Right cardiac atrium (tissue), 5 donors: Measurements from ENCODE around the gene PPP1R14C. TPM values are rescaled to one million over a fixed set of nuclear protein-coding genes. Genes with fewer than 3 reads are reported as not detected.

ENCODE experiments used
- ATAC-seq, 2 donors: fragments of 200-7000 bp; cut with Tn5 transposase; one replicate each; pipeline versions ENCODE4 v1.8.0 to v1.9.1; 2020; ENCODE audit warnings: moderate library complexity in 2 of 2, mild to moderate bottlenecking in 1 of 2
- DNase-seq, 3 donors: peaks; one replicate each; pipeline ENCODE4 v3.0.0-alpha.2; 2020
- H3K27ac ChIP-seq: one replicate; pipeline ENCODE4 v1.5.1; 2013; ENCODE audit warnings: mild to moderate bottlenecking, low read length, control low read depth, moderate library complexity
- H3K27me3 ChIP-seq: one replicate; pipeline ENCODE4 v1.6.1; 2013; ENCODE audit not compliant: control insufficient read depth, insufficient read depth
- H3K4me1 ChIP-seq: one replicate; pipeline ENCODE4 v1.6.1; 2013; ENCODE audit warnings: low read length; ENCODE audit not compliant: control insufficient read depth, insufficient read depth
- H3K4me3 ChIP-seq: one replicate; pipeline ENCODE4 v1.5.1; 2013; ENCODE audit warnings: low read length, control low read depth
- H3K9me3 ChIP-seq: one replicate; pipeline ENCODE4 v1.6.1; 2013; ENCODE audit warnings: low read length; ENCODE audit not compliant: control insufficient read depth
- WGBS: extraction: QIAGEN DNeasy Blood & Tissue Kit; methylation state at CpG from one replicate; pipeline ENCODE4 v1.1.7; 2013; 5-methylcytosine and 5-hydroxymethylcytosine counted together
- intact Hi-C, 4 donors: fragments of 100-400 bp; cut with DNase I; formaldehyde crosslinking; loops; one replicate each; pipeline versions ENCODE4 v1.11.0 to v1.14.0; 2022 to 2023
- polyA plus RNA-seq: library from polyadenylated mRNA; stranded (reverse); fragments of 200-250 nt; gene quantifications from one replicate; pipeline ENCODE4 v1.2.3, GENCODE V29; 2013
- total RNA-seq, 4 donors: library from RNA; stranded (reverse); fragmentation: NEBNext Ultra II Directional; extraction: Animal tissue kit (Norgen Biotek cat#: 25700); gene quantifications; one replicate each; pipeline ENCODE4 v1.2.1, GENCODE V29; 2021
- donor health status: healthy with polysubstance abuse.
- donor health status: DM: no; HTN: yes; CAD: no.
- donor health status: DM: no; HTN: no; CAD: no.
- donor health status: DM: no; HTN: yes; CAD: no; lungs with severe emphysema.
- donor health status: DM: yes; HTN: yes; CAD: no.

PPP1R14C gene
- total and polyA plus RNA-seq, 5 donors: 90.7 to 170 (median 102) TPM

DNA sequence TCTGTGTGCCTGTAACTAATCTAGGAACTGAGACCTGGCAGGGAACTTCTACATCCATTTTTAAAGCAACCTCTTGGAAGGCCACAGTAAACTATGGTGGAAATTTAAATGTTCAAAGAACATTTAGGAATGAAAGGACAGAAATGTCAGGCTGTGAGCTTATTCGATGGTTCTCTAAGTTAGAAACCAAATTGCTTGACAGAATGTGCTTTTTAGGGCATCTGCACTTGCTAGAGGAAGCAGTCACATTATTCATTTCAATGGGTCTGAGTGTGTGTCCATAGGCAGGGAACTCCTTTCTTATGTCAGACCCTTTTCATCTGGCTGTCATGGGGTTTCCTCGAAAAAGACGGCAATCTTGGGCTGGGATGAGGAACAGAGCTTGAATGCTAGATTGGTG is 84.4 kb downstream of the PPP1R14C start:
- Histone ChIP-seq H3K9me3 (no peaks in the 10 kb centered on the region), H3K27ac (no peak overlapping the region), H3K4me1 (peaks cover 2% of the 10 kb centered on the region), H3K4me3 (no peak overlapping the region), H3K27me3 (no peaks in the 10 kb centered on the region)
- no peak for ATAC-seq
- intact Hi-C loops: no loop called here
- DNase-seq: no peak
- 85% methylated on average over 3 of the region's 3 CpGs for WGBS

DNA sequence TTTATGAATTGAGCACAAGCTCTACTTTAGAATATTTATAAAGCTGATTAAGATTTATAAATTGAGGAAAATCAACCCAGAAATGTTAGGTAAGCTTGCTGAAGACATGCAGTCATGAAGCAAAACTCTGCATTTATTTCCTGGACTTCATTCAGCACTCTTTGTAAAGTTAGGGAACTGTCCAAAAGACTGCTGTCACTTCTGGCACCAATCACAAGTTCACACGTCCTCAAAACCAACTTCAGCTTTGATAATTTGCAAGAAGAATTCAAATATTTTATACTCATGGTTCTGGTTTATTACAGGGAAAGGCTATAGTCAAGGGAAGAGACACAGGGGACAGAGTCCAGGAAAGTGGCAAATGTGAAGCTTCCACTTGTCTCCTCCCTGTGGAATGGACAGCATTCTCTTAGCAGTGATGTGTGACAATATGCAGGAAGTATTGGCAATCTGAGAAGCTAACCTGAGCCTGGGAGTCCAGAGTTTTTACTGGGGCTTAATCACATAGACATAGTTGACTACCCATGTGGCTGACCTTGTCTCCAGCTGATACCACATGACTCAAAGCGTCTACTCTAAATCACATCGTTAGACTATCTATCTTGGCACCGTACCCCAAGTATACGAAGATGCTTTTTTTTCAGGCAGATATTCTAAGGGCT is 85.4 kb downstream of the PPP1R14C start:
- intact Hi-C loops: no loop called here
- no peak for DNase-seq
- Histone ChIP-seq H3K4me1 (peaks cover 2% of the 10 kb centered on the region), H3K27ac (no peak overlapping the region), H3K27me3 (no peaks in the 10 kb centered on the region), H3K9me3 (no peaks in the 10 kb centered on the region), H3K4me3 (no peak overlapping the region)
- ATAC-seq: peak; percentile 44 to 56
- 27% methylated on average over 5 of the region's 5 CpGs for WGBS

DNA sequence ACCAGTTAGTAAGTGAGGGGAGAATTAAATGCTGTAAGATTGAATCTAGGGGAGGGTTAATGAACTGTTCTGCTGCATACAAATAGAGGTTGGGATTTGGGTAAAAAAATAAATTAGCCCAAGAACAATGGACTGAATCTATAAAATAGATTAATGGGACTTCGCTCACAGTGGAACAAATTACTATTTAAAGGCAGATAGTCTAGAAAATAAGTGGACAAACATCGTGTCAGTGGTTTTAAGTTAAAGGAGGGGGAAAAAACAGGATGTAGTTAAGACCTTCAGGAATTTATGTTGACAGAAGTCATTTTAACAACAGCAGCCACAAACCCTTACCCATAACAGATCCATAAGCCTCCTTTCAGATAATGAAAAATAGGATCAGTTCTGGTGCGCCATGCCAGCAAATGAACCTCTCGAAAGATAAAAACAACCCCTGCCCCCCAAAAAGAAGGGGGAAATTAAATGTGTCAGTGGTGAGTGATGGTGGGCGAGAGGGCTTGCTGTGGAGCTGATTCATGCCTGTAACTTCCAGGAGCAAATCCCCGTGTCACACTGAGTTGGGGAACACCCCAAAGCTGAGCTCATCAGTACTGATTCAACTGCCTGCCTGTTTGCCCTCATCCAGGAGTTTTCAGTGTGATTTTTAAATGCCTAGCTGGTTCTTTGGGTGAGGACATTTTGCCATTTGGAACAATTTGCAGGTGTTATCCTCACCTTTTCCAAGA is 86.8 kb downstream of the PPP1R14C start:
- Histone ChIP-seq H3K27ac (no peak overlapping the region), H3K9me3 (no peaks in the 10 kb centered on the region), H3K27me3 (no peaks in the 10 kb centered on the region), H3K4me3 (no peak overlapping the region), H3K4me1 (peaks cover 2% of the 10 kb centered on the region)
- intact Hi-C loops: loop anchor here in 1 of 4 donors (10.0 kb wide), 1 partner anchor 75 kb away; no protein-coding TSS in a partner anchor
- ATAC-seq (no peak), DNase-seq (no peak)
- WGBS: 78% methylated on average over 6 of the region's 6 CpGs

DNA sequence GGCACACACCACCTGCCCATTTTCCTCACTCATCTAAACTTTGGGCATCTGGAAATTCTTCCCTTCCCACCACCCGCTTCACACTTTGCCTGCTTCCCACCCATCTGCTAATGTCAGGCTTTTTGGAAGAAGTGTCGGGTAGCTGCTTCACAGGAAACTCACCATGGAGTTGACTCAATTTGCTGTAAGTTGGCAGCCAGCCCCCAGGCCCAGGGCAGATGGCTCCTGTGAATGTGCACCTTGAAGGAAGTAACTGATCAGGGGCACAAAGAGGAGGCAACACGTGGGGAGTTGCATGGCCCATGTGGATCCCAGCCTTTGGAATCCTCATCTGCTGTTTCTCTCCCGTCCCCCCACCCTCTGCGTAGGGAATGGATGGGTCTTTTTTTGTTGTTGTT is 87.3 kb downstream of the PPP1R14C start:
- ATAC-seq: no peak

DNA sequence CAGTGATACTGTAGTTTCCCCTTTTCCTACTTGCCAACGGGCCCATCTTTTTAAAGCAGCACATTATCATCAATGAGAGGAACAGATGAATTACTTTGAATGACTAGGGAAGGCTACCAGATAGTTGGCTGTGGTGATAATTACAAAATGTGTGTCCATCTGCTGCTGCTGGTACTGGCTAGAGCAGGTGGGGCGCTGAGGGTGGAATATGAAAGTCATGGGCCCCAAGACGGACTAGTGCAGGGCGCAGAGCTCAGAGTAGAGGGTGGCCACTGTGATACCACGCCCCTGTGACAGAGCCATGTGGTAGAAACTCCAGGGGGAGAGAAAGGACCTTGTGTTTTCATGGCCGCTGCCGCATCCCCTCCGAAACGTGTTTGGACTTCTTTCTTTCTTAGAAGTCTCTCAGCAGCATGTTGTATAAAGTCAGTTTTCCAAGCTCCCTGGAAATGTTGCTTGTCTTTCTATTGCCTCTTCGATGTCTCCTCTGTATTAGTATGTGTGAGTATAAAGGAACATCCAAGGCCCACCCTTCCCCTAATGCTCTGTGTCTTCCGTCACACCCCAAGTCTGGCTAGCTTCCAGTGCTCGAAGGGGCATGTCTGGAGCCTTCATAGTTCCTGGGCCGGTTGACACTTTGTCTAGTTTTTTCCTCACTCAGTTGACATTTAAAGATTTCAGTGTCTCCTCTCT is 88.1 kb downstream of the PPP1R14C start:
- Histone ChIP-seq H3K9me3 (no peaks in the 10 kb centered on the region), H3K27me3 (no peaks in the 10 kb centered on the region), H3K4me1 (peaks cover 2% of the 10 kb centered on the region), H3K4me3 (no peak overlapping the region), H3K27ac (no peak overlapping the region)
- ATAC-seq (no peak), DNase-seq (no peak)
- intact Hi-C loops: loop anchor here in 1 of 4 donors (10.0 kb wide), 1 partner anchor 76 kb away; no protein-coding TSS in a partner anchor
- 74% methylated on average over 13 of the region's 13 CpGs for WGBS

More for the DNA sequence above, 87.3 kb downstream of the PPP1R14C start:
- intact Hi-C loops: loop anchor here in 1 of 4 donors (10.0 kb wide), 1 partner anchor 75 kb away; no protein-coding TSS in a partner anchor
- H3K27me3 ChIP-seq: no peaks in the 10 kb centered on the region
- H3K9me3 ChIP-seq: no peaks in the 10 kb centered on the region
- H3K4me3 ChIP-seq: no peak overlapping the region
- 85% methylated on average over 5 of the region's 5 CpGs for WGBS
- peaks cover 2% of the 10 kb centered on the region for H3K4me1 ChIP-seq
- DNase-seq: no peak
- H3K27ac ChIP-seq: no peak overlapping the region

DNA sequence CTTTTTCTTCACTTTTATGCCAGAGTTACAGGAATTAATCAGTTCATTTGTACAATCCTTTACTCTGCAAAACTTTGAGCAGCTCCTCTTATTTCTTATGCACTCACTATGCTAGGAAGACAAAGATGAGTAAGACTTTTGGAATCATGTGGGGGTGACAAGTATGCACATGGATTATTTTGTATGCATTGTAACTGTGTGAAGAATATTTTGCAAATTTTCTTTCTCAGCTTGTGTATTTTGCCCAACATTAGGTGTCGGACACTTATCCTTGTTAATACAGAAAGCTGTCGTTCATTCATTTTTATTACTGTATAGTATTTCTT is 88.6 kb downstream of the PPP1R14C start:
- H3K9me3 ChIP-seq: no peaks in the 10 kb centered on the region
- H3K27me3 ChIP-seq: no peaks in the 10 kb centered on the region
- H3K4me1 ChIP-seq: peaks cover 2% of the 10 kb centered on the region
- ATAC-seq: no peak
- no peak overlapping the region for H3K27ac ChIP-seq
- intact Hi-C loops: loop anchor here in 1 of 4 donors (10.0 kb wide), 1 partner anchor 77 kb away; no protein-coding TSS in a partner anchor
- WGBS: 98% methylated on average over 2 of the region's 2 CpGs
- no peak for DNase-seq
- no peak overlapping the region for H3K4me3 ChIP-seq

DNA sequence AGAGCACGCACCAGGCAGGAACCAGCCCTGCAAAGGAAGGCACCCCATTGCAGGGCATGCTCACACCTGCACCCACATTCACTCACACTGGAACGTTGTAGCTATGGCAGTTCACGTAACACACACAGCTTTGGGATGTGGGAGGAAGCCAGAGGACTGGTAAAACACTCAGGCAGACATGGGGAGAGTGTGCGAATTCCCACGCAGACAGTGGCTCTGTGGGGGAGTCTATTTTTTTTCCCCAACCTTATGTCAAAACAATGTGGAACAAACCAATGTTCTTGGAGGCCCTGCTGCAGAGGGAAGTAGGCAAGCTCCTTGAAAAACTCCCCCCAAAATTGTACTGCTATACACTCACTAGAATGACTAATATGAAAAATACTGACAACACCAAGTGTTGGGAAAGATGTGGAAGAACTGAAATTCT is 91.0 kb downstream of the PPP1R14C start:
- no peaks in the 10 kb centered on the region for H3K9me3 ChIP-seq
- H3K27me3 ChIP-seq: no peaks in the 10 kb centered on the region
- ATAC-seq (no peak), DNase-seq (no peak)
- intact Hi-C loops: loop anchor here in 1 of 4 donors (10.0 kb wide), 1 partner anchor 79 kb away; no protein-coding TSS in a partner anchor
- peaks cover 5% of the 10 kb centered on the region for H3K4me1 ChIP-seq
- no peak overlapping the region for H3K4me3 ChIP-seq
- H3K27ac ChIP-seq: no peak overlapping the region
- WGBS: 87% methylated on average over 5 of the region's 5 CpGs

DNA sequence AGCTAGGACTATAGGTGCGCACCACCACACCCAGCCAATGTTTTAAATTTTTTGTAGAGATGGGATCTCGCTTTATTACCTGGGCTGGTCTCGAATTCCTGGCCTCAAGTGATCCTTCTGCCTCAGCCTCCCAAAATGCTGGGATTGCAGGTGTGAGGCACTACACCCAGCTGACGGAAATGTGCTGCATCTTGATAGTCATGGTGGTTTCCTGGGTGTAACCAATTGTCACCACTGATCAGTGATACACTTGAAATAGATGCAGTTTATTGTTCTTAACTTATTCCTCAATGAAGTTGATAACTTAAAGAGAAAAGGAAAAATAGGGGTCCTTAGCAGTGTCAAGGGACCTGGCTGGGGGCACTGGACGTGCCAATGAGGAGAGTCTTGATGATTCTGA is 92.4 kb downstream of the PPP1R14C start:
- Histone ChIP-seq H3K27me3 (no peaks in the 10 kb centered on the region), H3K9me3 (no peaks in the 10 kb centered on the region), H3K27ac (no peak overlapping the region), H3K4me1 (peaks cover 4% of the 10 kb centered on the region), H3K4me3 (no peak overlapping the region)
- ATAC-seq: no peak
- 90% methylated on average over 5 of the region's 5 CpGs for WGBS
- no peak for DNase-seq
- intact Hi-C loops: loop anchor here in 1 of 4 donors (10.0 kb wide), 1 partner anchor 80 kb away; no protein-coding TSS in a partner anchor

DNA sequence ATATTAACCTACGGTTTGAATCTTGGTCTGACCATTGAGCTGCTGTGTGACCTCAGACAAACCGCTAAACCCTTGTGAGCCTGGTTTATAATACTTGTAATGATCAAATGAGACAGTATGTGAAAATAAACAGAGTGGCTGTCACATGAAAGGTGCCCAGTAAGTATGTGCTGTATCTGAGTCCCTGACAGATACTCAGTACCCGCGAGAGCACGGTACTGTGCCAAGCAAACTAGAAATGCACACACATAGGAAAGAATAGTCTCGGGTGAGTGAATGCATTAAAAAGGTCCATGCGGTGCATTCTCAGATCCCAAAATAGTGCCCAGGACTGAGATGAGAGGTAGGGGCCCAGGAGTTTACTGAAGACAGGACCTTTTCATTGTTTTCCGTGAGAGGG is 93.3 kb downstream of the PPP1R14C start:
- peak overlapping the region; percentile 12 for H3K27ac ChIP-seq
- no peaks in the 10 kb centered on the region for H3K9me3 ChIP-seq
- H3K4me1 ChIP-seq: peaks cover 3% of the 10 kb centered on the region
- intact Hi-C loops: loop anchor here in 1 of 4 donors (10.0 kb wide), 1 partner anchor 81 kb away; no protein-coding TSS in a partner anchor
- 74% methylated on average over 8 of the region's 8 CpGs for WGBS
- peak; percentile 32 to 47 for ATAC-seq
- no peak overlapping the region for H3K4me3 ChIP-seq
- H3K27me3 ChIP-seq: no peaks in the 10 kb centered on the region
- no peak for DNase-seq

DNA sequence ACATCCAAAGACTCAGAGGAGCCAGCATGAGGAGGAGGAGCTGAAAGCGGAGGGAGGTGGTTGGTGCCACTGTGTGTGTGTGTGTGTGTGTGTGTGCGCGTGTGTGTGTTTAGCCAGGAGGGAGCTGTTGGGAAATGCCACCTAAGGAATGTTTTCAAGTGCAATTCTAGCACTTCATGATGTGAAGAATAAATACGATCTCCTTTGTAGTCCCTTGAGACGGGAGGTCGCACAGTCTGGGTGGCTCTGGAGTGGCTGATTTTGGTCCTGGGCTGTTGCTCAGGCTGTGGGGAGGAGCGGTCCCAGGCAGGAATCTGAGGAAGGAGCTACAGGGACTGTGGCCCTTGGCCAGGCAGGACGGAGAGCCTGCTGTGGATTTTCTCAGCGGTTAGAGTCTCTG is 93.7 kb downstream of the PPP1R14C start:
- Histone ChIP-seq H3K27ac (no peak overlapping the region), H3K27me3 (no peaks in the 10 kb centered on the region), H3K4me3 (no peak overlapping the region), H3K4me1 (peaks cover 3% of the 10 kb centered on the region), H3K9me3 (no peaks in the 10 kb centered on the region)
- peak in 1 of 3 donors; percentile 25 for DNase-seq
- 77% methylated on average over 9 of the region's 9 CpGs for whole genome bisulfite sequencing
- ATAC-seq: peak in 1 of 2 donors; percentile 37
- intact Hi-C loops: loop anchor here in 1 of 4 donors (10.0 kb wide), 1 partner anchor 82 kb away; no protein-coding TSS in a partner anchor
